ENCODE measurements around the gene LYRM4. TPM values are rescaled to one million over a fixed set of nuclear protein-coding genes. Genes with fewer than 3 reads are reported as not detected.

Gene LYRM4
- polyA plus RNA-seq, 1 donor (not counting 4 experiments of a cell fraction or from before 2014, with no cell fraction given) = 41.1 TPM

DNA sequence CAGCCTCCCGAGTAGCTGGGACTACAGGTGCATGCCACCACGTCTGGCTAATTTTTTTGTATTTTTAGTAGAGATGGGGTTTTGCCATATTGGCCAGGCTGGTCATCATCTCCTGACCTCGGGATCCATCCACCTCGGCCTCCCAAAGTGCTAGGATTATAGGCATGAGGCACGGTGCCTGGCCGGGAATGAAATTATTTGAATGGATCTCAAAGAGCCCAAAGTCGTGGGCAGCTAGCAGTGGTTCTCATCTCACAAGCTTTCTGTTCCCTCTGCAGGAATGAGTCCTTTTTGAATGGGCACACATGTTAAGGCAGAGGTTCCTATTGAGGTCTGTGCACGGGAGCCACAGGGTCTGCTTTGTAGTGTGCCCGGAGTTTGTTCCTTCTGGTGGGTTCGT lies 140.7 kb downstream of the LYRM4 start:
- Histone ChIP-seq H3K79me2 (ENCODE audit: control insufficient read depth, insufficient read depth, low read length) (no peaks in the 10 kb centered on the region), H3K36me3 (ENCODE audit: control insufficient read depth in 2 of 2, extremely low read depth in 1 of 2, insufficient read depth in 2 of 2, low read length in 2 of 2) (no peaks in the 10 kb centered on the region), H3K27ac (ENCODE audit: control insufficient read depth, insufficient read depth, low read length) (no peak overlapping the region), H2AFZ (ENCODE audit: control insufficient read depth, low read length) (no peak overlapping the region), H3K9me1 (ENCODE audit: control insufficient read depth, extremely low read depth, insufficient read depth, low read length) (peaks cover 2% of the 10 kb centered on the region), H3K9me3 (ENCODE audit: control insufficient read depth, low read depth, low read length) (no peaks in the 10 kb centered on the region), H4K20me1 (ENCODE audit: control insufficient read depth, extremely low read depth, insufficient read depth, low read length) (no peaks in the 10 kb centered on the region), H3K9ac (ENCODE audit: control insufficient read depth, extremely low read depth, insufficient read depth, low read length) (no peak overlapping the region), H3K4me3 (ENCODE audit: control insufficient read depth in 2 of 3, extremely low read depth in 1 of 3, insufficient read depth in 2 of 3, low read depth in 1 of 3, low read length in 3 of 3) (no peak overlapping the region), H3K4me1 (ENCODE audit: control insufficient read depth, extremely low read depth, insufficient read depth, low read length) (peaks cover 7% of the 10 kb centered on the region), H3K27me3 (ENCODE audit: control insufficient read depth, extremely low read depth, insufficient read depth, low read length) (no peaks in the 10 kb centered on the region), H3K4me2 (ENCODE audit: control insufficient read depth, extremely low read depth, insufficient read depth, low read depth, low read length) (no peak overlapping the region)
- dilution Hi-C loops (cut with MboI; ENCODE audit: extremely low pct_ligation_motif_present, low sequenced_read_pairs) = no loop called here
- DNase-seq (ENCODE audit: low read depth, low spot score) (no peak), FAIRE-seq (no peak)
- no peak for TF ChIP-seq EZH2 (IDR thresholded peaks at IDR 0.05; ENCODE audit: low read length)
- TF ChIP-seq, protein P1, sequence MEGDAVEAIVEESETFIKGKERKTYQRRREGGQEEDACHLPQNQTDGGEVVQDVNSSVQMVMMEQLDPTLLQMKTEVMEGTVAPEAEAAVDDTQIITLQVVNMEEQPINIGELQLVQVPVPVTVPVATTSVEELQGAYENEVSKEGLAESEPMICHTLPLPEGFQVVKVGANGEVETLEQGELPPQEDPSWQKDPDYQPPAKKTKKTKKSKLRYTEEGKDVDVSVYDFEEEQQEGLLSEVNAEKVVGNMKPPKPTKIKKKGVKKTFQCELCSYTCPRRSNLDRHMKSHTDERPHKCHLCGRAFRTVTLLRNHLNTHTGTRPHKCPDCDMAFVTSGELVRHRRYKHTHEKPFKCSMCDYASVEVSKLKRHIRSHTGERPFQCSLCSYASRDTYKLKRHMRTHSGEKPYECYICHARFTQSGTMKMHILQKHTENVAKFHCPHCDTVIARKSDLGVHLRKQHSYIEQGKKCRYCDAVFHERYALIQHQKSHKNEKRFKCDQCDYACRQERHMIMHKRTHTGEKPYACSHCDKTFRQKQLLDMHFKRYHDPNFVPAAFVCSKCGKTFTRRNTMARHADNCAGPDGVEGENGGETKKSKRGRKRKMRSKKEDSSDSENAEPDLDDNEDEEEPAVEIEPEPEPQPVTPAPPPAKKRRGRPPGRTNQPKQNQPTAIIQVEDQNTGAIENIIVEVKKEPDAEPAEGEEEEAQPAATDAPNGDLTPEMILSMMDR (optimal IDR thresholded peaks at IDR 0.05 in 1 of 3, IDR thresholded peaks at IDR 0.05 in 1 of 3, conservative IDR thresholded peaks at IDR 0.05 in 1 of 3; ENCODE audit: extremely low read depth in 1 of 3, insufficient read depth in 2 of 3, low read length in 3 of 3) = no peak

DNA sequence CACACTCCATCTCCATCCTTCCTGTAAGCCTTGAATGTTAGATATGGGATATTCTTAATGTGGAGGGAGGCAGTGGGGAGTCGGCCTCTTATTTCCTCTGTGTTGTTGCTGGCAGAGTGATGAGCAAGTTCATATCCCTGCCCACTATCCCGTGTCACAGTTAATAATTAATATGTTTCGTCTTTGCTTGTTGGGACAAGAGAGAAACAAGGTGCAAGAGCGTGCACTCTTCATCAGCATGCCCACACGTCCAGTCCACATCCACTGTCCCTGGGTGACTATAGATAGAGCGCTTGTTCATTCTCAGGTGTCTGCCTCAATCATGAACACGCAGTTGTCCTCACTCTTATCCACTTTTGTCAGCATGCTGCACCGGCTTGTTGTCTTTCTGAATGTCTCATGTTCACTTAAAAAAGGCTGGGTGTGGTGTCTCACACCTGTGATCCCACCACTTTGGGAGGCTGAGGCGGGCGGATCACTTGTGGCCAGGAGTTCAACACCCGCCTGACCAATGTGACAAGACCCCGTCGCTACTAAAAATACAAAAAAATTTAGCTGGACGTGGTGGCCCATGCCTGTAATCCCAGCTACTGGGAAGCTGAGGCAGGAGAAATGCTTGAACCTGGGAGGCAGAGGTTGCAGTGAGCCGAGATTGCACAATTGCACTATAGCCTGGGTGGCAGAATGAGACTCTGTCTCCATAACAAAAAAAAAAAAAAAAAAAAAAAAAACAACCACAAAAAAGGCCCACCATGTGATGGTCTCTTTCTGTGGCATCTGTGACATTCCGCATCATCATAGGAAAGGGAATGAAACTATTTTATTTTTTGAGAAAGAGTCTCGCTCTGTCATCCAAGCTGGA lies 141.4 kb downstream of the LYRM4 start:
- Histone ChIP-seq H3K9ac (ENCODE audit: control insufficient read depth, extremely low read depth, insufficient read depth, low read length) (no peak overlapping the region), H3K27me3 (ENCODE audit: control insufficient read depth, extremely low read depth, insufficient read depth, low read length) (no peaks in the 10 kb centered on the region), H4K20me1 (ENCODE audit: control insufficient read depth, extremely low read depth, insufficient read depth, low read length) (no peaks in the 10 kb centered on the region), H3K4me2 (ENCODE audit: control insufficient read depth, extremely low read depth, insufficient read depth, low read depth, low read length) (no peak overlapping the region), H3K79me2 (ENCODE audit: control insufficient read depth, insufficient read depth, low read length) (no peaks in the 10 kb centered on the region), H3K9me1 (ENCODE audit: control insufficient read depth, extremely low read depth, insufficient read depth, low read length) (peaks cover 2% of the 10 kb centered on the region), H3K4me1 (ENCODE audit: control insufficient read depth, extremely low read depth, insufficient read depth, low read length) (peaks cover 2% of the 10 kb centered on the region), H3K27ac (ENCODE audit: control insufficient read depth, insufficient read depth, low read length) (no peak overlapping the region), H2AFZ (ENCODE audit: control insufficient read depth, low read length) (no peak overlapping the region), H3K9me3 (ENCODE audit: control insufficient read depth, low read depth, low read length) (no peaks in the 10 kb centered on the region), H3K4me3 (ENCODE audit: control insufficient read depth in 2 of 3, extremely low read depth in 1 of 3, insufficient read depth in 2 of 3, low read depth in 1 of 3, low read length in 3 of 3) (no peak overlapping the region), H3K36me3 (ENCODE audit: control insufficient read depth in 2 of 2, extremely low read depth in 1 of 2, insufficient read depth in 2 of 2, low read length in 2 of 2) (no peaks in the 10 kb centered on the region)
- TF ChIP-seq, protein P1 (optimal IDR thresholded peaks at IDR 0.05 in 1 of 3, IDR thresholded peaks at IDR 0.05 in 1 of 3, conservative IDR thresholded peaks at IDR 0.05 in 1 of 3; ENCODE audit: extremely low read depth in 1 of 3, insufficient read depth in 2 of 3, low read length in 3 of 3) = no peak
- TF ChIP-seq EZH2 (IDR thresholded peaks at IDR 0.05; ENCODE audit: low read length) = no peak
- dilution Hi-C loops (cut with MboI; ENCODE audit: extremely low pct_ligation_motif_present, low sequenced_read_pairs) = no loop called here
- DNase-seq (ENCODE audit: low read depth, low spot score) (no peak), FAIRE-seq (no peak)
